NB4 (cell line): Measurements from ENCODE around the gene CALCOCO1.

Experiments used
- DNase-seq: peaks from one replicate; pipeline ENCODE4 v3.0.0; 2010; ENCODE audit warnings: low read depth
- H3K4me3 ChIP-seq: one replicate; pipeline ENCODE4 v1.5.1; 2011; ENCODE audit warnings: mild to moderate bottlenecking, low read depth, low read length, moderate library complexity
- CTCF ChIP-seq: IDR thresholded peaks from one replicate; pipeline ENCODE4 v1.5.1; 2012; ENCODE audit warnings: low read depth, low read length
- MAX ChIP-seq: IDR thresholded peaks from 2 replicates; pipeline ENCODE4 v1.6.1; 2011; ENCODE audit warnings: low read depth, low read length
- MYC ChIP-seq: IDR thresholded peaks from 2 replicates; pipeline ENCODE4 v1.6.1; 2011; ENCODE audit warnings: low read depth, low read length
- POLR2A ChIP-seq: IDR thresholded peaks from 2 replicates; pipeline ENCODE4 v1.6.1; 2011; ENCODE audit warnings: mild to moderate bottlenecking; ENCODE audit not compliant: insufficient read length; ENCODE audit errors: extremely low read depth

The CALCOCO1 gene

GRCh38 chr12:53727310-53728041, at the start of gene CALCOCO1:
CALCOCO1 (minus strand) TSS chr12:53727452; CDS start chr12:53725242, 2,210 bp downstream.
- peak; percentile 100 for DNase-seq
- H3K4me3 ChIP-seq: peak within 1 kb of the TSS; percentile 76
- TF ChIP-seq MYC (peak; percentile 70), MAX (peak; percentile 61), POLR2A (peak; percentile 59), CTCF (no peak)

- TF ChIP-seq MAX (no peak), MYC (no peak), POLR2A (no peak), CTCF (no peak)
Measured at GRCh38 chr12:53776872-53777271, 49.6 kb upstream of the CALCOCO1 start.

GRCh38 chr12:53775478-53776145, 48.4 kb upstream of the CALCOCO1 start:
- no peak overlapping the region for H3K4me3 ChIP-seq
- DNase-seq: no peak
- TF ChIP-seq CTCF: no peak
- no peak for TF ChIP-seq MAX
- TF ChIP-seq POLR2A: no peak

More at GRCh38 chr12:53776872-53777271, 49.6 kb upstream of the CALCOCO1 start:
- no peak for DNase-seq
- no peak overlapping the region for H3K4me3 ChIP-seq

- no peak overlapping the region for H3K4me3 ChIP-seq
- no peak for TF ChIP-seq POLR2A
- TF ChIP-seq MYC: no peak
- no peak for TF ChIP-seq CTCF
- TF ChIP-seq MAX: no peak
- no peak for DNase-seq
Measured at GRCh38 chr12:53770281-53770680, 43.0 kb upstream of the CALCOCO1 start.

- TF ChIP-seq MYC (no peak), MAX (no peak), POLR2A (no peak), CTCF (no peak)
- no peak for DNase-seq
- no peak overlapping the region for H3K4me3 ChIP-seq
Measured at GRCh38 chr12:53768976-53769375, 41.7 kb upstream of the CALCOCO1 start.
